Skeletal muscle satellite cell (primary cell): ENCODE results near the gene ZNF865.

Source experiments
- H3K27me3 ChIP-seq: 2 replicates; pipeline ENCODE4 v1.7.0; 2013; ENCODE audit warnings: low read length; ENCODE audit not compliant: control insufficient read depth, insufficient read depth
- H3K36me3 ChIP-seq: 2 replicates; pipeline ENCODE4 v1.7.0; 2013; ENCODE audit warnings: mild to moderate bottlenecking, control low read depth, low read length; ENCODE audit not compliant: insufficient read depth
- H3K4me1 ChIP-seq: 2 replicates; pipeline ENCODE4 v1.7.0; 2013; ENCODE audit warnings: low read length; ENCODE audit not compliant: control insufficient read depth, insufficient read depth
- H3K4me2 ChIP-seq: 2 replicates; pipeline ENCODE4 v1.7.0; 2013; ENCODE audit warnings: mild to moderate bottlenecking, low read length
- H3K4me3 ChIP-seq: 2 replicates; pipeline ENCODE4 v1.7.0; 2013; ENCODE audit warnings: low read length
- H3K9ac ChIP-seq: 2 replicates; pipeline ENCODE4 v1.7.0; 2013; ENCODE audit warnings: mild to moderate bottlenecking, low read depth, low read length, moderate library complexity
- H3K9me3 ChIP-seq: replicated peaks from 2 replicates; pipeline ENCODE4 v1.7.0; 2013; ENCODE audit warnings: mild to moderate bottlenecking, control low read depth, low read length

ZNF865 gene

GRCh38 chr19:55599842-55600661 lies 5.4 kb upstream of the ZNF865 start, which contains the start of gene ZNF524:
Gene ZNF524 (plus strand): TSS chr19:55600288. CDS start chr19:55602113, 1,825 bp downstream.
- H3K9ac ChIP-seq = peak within 1 kb of the TSS; percentile 95
- peaks cover 25% of the 10 kb centered on the region for H3K36me3 ChIP-seq
- H3K27me3 ChIP-seq = no peaks in the 10 kb centered on the region
- H3K4me3 ChIP-seq = peak within 1 kb of the TSS; percentile 100
- peak within 1 kb of the TSS; percentile 95 for H3K4me2 ChIP-seq
- H3K4me1 ChIP-seq = peaks cover 20% of the 10 kb centered on the region
- no peaks in the 10 kb centered on the region for H3K9me3 ChIP-seq

GRCh38 chr19:55600662-55601028 lies 4.8 kb upstream of the ZNF865 start:
- peaks cover 19% of the 10 kb centered on the region for H3K36me3 ChIP-seq
- H3K4me1 ChIP-seq = peaks cover 20% of the 10 kb centered on the region

GRCh38 chr19:55601084-55601483 lies 4.4 kb upstream of the ZNF865 start:
- Histone ChIP-seq H3K27me3 (no peaks in the 10 kb centered on the region), H3K9ac (peak overlapping the region; percentile 95), H3K4me1 (peaks cover 20% of the 10 kb centered on the region), H3K36me3 (peaks cover 15% of the 10 kb centered on the region), H3K9me3 (no peaks in the 10 kb centered on the region), H3K4me2 (peak overlapping the region; percentile 95), H3K4me3 (peak overlapping the region; percentile 100)

More at GRCh38 chr19:55600662-55601028, 4.8 kb upstream of the ZNF865 start:
- no peaks in the 10 kb centered on the region for H3K27me3 ChIP-seq
- peak overlapping the region; percentile 95 for H3K9ac ChIP-seq
- no peaks in the 10 kb centered on the region for H3K9me3 ChIP-seq
- peak overlapping the region; percentile 100 for H3K4me3 ChIP-seq
- H3K4me2 ChIP-seq = peak overlapping the region; percentile 95

GRCh38 chr19:55602104-55603001 lies 3.1 kb upstream of the ZNF865 start:
- H3K9me3 ChIP-seq = no peaks in the 10 kb centered on the region
- no peaks in the 10 kb centered on the region for H3K27me3 ChIP-seq
- H3K4me2 ChIP-seq = no peak overlapping the region
- peaks cover 29% of the 10 kb centered on the region for H3K4me1 ChIP-seq
- no peak overlapping the region for H3K9ac ChIP-seq
- H3K36me3 ChIP-seq = peaks cover 6% of the 10 kb centered on the region
- no peak overlapping the region for H3K4me3 ChIP-seq

- no peaks in the 10 kb centered on the region for H3K9me3 ChIP-seq
- no peak overlapping the region for H3K4me3 ChIP-seq
- peaks cover 29% of the 10 kb centered on the region for H3K4me1 ChIP-seq
- H3K36me3 ChIP-seq = peaks cover under 1% of the 10 kb centered on the region
- H3K27me3 ChIP-seq = no peaks in the 10 kb centered on the region
- H3K9ac ChIP-seq = no peak overlapping the region
- H3K4me2 ChIP-seq = no peak overlapping the region
Observed at GRCh38 chr19:55603115-55603514, 2.3 kb upstream of the ZNF865 start.

GRCh38 chr19:55603581-55604292 lies 1.7 kb upstream of the ZNF865 start:
- Histone ChIP-seq H3K4me2 (no peak overlapping the region), H3K4me1 (peaks cover 25% of the 10 kb centered on the region), H3K9ac (no peak overlapping the region), H3K36me3 (no peaks in the 10 kb centered on the region), H3K27me3 (no peaks in the 10 kb centered on the region), H3K4me3 (no peak overlapping the region), H3K9me3 (no peaks in the 10 kb centered on the region)

- peak overlapping the region; percentile 97 for H3K4me2 ChIP-seq
- H3K9ac ChIP-seq = peak overlapping the region; percentile 98
Observed at GRCh38 chr19:55605207-55605636, 225 bp upstream of the ZNF865 start.

GRCh38 chr19:55606471-55606787 lies 982 bp downstream of the ZNF865 start:
- Histone ChIP-seq H3K9me3 (no peaks in the 10 kb centered on the region), H3K9ac (peak overlapping the region; percentile 98), H3K27me3 (no peaks in the 10 kb centered on the region), H3K36me3 (peaks cover 16% of the 10 kb centered on the region), H3K4me3 (peak overlapping the region; percentile 90), H3K4me2 (peak overlapping the region; percentile 97), H3K4me1 (peaks cover 20% of the 10 kb centered on the region)

More at GRCh38 chr19:55605207-55605636, 225 bp upstream of the ZNF865 start:
- Histone ChIP-seq H3K4me3 (peak overlapping the region; percentile 90), H3K27me3 (no peaks in the 10 kb centered on the region), H3K9me3 (no peaks in the 10 kb centered on the region), H3K4me1 (peaks cover 24% of the 10 kb centered on the region), H3K36me3 (peaks cover 12% of the 10 kb centered on the region)

GRCh38 chr19:55606817-55607216 lies 1.4 kb downstream of the ZNF865 start:
- Histone ChIP-seq H3K4me1 (peaks cover 22% of the 10 kb centered on the region), H3K9ac (peak overlapping the region; percentile 98), H3K4me3 (peak overlapping the region; percentile 90), H3K9me3 (no peaks in the 10 kb centered on the region), H3K36me3 (peaks cover 19% of the 10 kb centered on the region), H3K27me3 (no peaks in the 10 kb centered on the region), H3K4me2 (peak overlapping the region; percentile 97)

- H3K9ac ChIP-seq = no peak overlapping the region
- peaks cover 21% of the 10 kb centered on the region for H3K4me1 ChIP-seq
- peaks cover 22% of the 10 kb centered on the region for H3K36me3 ChIP-seq
- no peak overlapping the region for H3K4me2 ChIP-seq
- H3K27me3 ChIP-seq = no peaks in the 10 kb centered on the region
- H3K9me3 ChIP-seq = no peaks in the 10 kb centered on the region
- H3K4me3 ChIP-seq = no peak overlapping the region
Observed at GRCh38 chr19:55609326-55609725, 3.9 kb downstream of the ZNF865 start.
